WI38 (cell line): ENCODE results near the gene PTK7.
A peak's percentile ranks its signal among the peaks of the same experiment; 100 is the strongest.

Experiments used
- H3K4me3 ChIP-seq: 2 replicates; pipeline ENCODE4 v1.5.1; 2011; ENCODE audit warnings: low read depth, mild to moderate bottlenecking, control low read depth, low read length
- CTCF ChIP-seq: IDR thresholded peaks from 2 replicates; pipeline ENCODE4 v1.5.1; 2012; ENCODE audit warnings: low read depth, mild to moderate bottlenecking, control low read depth, low read length

Gene PTK7

GRCh38 chr6:43172104-43173007, 96.2 kb downstream of the PTK7 start:
- TF ChIP-seq CTCF: no peak
- peak overlapping the region; percentile 91 for H3K4me3 ChIP-seq

- TF ChIP-seq CTCF: no peak
- peak overlapping the region; percentile 91 for H3K4me3 ChIP-seq
Measured at GRCh38 chr6:43173591-43174262, 97.6 kb downstream of the PTK7 start.

DNA sequence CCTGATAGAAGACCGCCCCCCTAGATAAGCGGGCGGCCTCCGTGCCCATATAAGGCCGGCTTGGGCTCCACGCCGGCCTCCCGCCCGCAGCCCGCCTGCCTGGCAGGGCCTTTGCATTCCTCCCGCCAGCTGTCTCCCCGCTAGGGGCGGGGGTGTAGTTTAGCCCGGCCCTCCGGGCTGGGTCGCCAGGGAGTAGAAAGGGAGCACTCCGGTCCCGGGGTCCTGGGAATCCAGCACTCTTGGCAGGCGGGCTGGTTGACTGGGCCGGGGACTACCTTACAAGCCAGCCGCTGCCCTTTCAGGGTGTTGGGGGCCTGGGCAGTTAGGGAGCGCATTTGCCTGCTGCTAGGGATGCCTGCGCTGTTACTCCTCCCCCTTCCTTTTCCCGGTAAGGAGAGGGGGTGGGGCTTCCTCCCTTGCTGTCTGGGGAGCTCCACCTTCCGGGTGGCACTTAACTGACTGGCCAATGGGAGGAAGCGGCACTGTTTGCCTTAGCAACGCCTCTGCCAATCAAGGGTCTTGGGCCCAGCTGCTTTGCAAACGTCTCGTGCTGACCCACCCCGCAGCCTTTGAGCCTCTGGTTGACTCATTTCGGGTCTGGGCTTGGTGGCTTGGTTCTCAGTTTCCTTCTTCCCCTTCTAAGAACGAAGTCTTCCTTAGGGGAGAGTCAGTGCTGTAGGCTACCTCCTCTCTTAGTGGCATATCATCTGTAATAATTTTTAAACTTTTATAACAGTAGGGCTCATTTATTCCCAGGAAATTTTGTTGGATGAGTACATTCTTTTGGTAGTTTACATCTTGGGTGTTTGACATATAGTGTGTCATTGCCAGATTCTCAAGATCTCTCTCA, 98.4 kb downstream of the PTK7 start:
- no peak for TF ChIP-seq CTCF

GRCh38 chr6:43175676-43176422, 99.7 kb downstream of the PTK7 start:
- no peak for TF ChIP-seq CTCF
- H3K4me3 ChIP-seq: no peak overlapping the region

More for the DNA sequence above, 98.4 kb downstream of the PTK7 start:
- H3K4me3 ChIP-seq: peak overlapping the region; percentile 91

GRCh38 chr6:43176423-43176786, 100.3 kb downstream of the PTK7 start:
- no peak overlapping the region for H3K4me3 ChIP-seq
- no peak for TF ChIP-seq CTCF

DNA sequence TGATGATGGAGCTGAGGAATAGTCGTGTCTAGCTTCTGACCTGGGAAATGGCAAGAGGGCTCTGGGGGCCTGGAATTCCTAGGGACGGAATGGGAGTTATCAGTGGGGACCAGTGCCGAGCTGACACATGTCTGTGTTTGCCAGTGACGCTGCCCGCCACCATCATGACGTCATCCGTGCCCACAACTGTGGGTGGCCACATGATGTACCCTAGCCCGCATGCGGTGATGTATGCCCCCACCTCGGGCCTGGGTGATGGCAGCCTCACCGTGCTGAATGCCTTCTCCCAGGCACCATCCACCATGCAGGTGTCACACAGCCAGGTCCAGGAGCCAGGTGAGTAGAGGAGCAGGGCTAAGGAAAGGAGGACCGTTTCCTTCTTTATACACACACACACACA, 102.0 kb downstream of the PTK7 start:
- TF ChIP-seq CTCF: no peak
- no peak overlapping the region for H3K4me3 ChIP-seq
